WTC11 (cell line): Measurements from ENCODE around the gene CLEC2D.

Experiments used
- HMGA2 ChIP-seq: fragments of 250-450 bp; sonication (Bioruptor Pico); IDR thresholded peaks from 2 replicates; pipeline ENCODE4 v1.4.0; 2021; ENCODE audit warnings: mild to moderate bottlenecking, moderate library complexity
- JAZF1 ChIP-seq: fragments of 250-450 bp; sonication (Bioruptor Pico); IDR thresholded peaks from 2 replicates; pipeline ENCODE4 v1.9.0; 2021; ENCODE audit warnings: moderate library complexity, mild to moderate bottlenecking, inconsistent platforms
- NFYB ChIP-seq: sonication (generic); formaldehyde crosslinking; conservative IDR thresholded peaks from 2 replicates; pipeline ENCODE4 v1.8.0; 2022; ENCODE audit warnings: low read depth, missing genetic modification reagents
- SMAD3 ChIP-seq: sonication (generic); formaldehyde crosslinking; IDR thresholded peaks from 2 replicates; pipeline ENCODE4 v1.8.0; 2022; ENCODE audit warnings: missing genetic modification reagents, mild to moderate bottlenecking, borderline replicate concordance
- SMAD4 ChIP-seq: sonication (generic); formaldehyde crosslinking; IDR thresholded peaks from 2 replicates; pipeline ENCODE4 v1.8.0; 2022; ENCODE audit warnings: mild to moderate bottlenecking, missing genetic modification reagents
- TF ChIP-seq, protein P1 (sequence below): fragments of 200-600 bp; IDR thresholded peaks from 2 replicates; pipeline ENCODE4 v1.8.0; 2022; ENCODE audit warnings: antibody characterized with exemption
- TF ChIP-seq, protein P2 (sequence below): sonication (generic); formaldehyde crosslinking; IDR thresholded peaks from 2 replicates; pipeline ENCODE4 v1.8.1; 2023; ENCODE audit warnings: mild to moderate bottlenecking, missing genetic modification reagents, borderline replicate concordance
- TF ChIP-seq, protein P3 (sequence below): sonication (generic); formaldehyde crosslinking; conservative IDR thresholded peaks from 2 replicates; pipeline ENCODE4 v1.8.1; 2022; ENCODE audit warnings: mild to moderate bottlenecking, missing genetic modification reagents

DNA sequence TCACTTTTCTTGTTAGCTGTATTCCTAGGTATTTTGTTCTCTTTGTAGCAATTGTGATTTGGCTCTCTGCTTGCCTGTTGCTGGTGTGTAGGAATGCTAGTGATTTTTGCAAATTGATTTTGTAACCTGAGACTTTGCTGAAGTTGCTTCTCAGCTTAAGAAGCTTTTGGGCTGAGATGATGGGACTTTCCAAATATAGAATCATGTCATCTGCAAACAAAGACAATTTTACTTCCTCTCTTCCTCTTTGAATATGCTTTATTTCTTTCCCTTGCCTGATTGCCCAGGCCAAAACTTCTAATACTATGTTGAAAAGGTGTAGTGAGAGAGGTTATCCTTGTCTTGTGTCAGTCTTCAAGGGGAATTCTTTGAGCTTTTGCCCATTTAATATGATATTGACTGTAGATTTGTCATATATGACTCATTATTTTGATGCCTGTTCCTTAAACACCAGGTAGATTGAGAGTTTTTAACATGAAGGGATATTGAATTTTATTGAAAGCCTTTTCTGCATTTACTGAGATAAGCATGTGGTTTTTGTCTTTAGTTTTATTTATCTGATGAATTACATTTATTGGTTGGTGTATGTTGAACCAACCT, 36.7 kb downstream of the CLEC2D start:
- TF ChIP-seq, protein P1, sequence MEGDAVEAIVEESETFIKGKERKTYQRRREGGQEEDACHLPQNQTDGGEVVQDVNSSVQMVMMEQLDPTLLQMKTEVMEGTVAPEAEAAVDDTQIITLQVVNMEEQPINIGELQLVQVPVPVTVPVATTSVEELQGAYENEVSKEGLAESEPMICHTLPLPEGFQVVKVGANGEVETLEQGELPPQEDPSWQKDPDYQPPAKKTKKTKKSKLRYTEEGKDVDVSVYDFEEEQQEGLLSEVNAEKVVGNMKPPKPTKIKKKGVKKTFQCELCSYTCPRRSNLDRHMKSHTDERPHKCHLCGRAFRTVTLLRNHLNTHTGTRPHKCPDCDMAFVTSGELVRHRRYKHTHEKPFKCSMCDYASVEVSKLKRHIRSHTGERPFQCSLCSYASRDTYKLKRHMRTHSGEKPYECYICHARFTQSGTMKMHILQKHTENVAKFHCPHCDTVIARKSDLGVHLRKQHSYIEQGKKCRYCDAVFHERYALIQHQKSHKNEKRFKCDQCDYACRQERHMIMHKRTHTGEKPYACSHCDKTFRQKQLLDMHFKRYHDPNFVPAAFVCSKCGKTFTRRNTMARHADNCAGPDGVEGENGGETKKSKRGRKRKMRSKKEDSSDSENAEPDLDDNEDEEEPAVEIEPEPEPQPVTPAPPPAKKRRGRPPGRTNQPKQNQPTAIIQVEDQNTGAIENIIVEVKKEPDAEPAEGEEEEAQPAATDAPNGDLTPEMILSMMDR = no peak
- TF ChIP-seq NFYB (CRISPR knock-in tag) (no peak), JAZF1 (CRISPR knock-in tag) (no peak), HMGA2 (CRISPR knock-in tag) (no peak), SMAD4 (CRISPR knock-in tag) (no peak), SMAD3 (CRISPR knock-in tag) (no peak)
- TF ChIP-seq, protein P2, sequence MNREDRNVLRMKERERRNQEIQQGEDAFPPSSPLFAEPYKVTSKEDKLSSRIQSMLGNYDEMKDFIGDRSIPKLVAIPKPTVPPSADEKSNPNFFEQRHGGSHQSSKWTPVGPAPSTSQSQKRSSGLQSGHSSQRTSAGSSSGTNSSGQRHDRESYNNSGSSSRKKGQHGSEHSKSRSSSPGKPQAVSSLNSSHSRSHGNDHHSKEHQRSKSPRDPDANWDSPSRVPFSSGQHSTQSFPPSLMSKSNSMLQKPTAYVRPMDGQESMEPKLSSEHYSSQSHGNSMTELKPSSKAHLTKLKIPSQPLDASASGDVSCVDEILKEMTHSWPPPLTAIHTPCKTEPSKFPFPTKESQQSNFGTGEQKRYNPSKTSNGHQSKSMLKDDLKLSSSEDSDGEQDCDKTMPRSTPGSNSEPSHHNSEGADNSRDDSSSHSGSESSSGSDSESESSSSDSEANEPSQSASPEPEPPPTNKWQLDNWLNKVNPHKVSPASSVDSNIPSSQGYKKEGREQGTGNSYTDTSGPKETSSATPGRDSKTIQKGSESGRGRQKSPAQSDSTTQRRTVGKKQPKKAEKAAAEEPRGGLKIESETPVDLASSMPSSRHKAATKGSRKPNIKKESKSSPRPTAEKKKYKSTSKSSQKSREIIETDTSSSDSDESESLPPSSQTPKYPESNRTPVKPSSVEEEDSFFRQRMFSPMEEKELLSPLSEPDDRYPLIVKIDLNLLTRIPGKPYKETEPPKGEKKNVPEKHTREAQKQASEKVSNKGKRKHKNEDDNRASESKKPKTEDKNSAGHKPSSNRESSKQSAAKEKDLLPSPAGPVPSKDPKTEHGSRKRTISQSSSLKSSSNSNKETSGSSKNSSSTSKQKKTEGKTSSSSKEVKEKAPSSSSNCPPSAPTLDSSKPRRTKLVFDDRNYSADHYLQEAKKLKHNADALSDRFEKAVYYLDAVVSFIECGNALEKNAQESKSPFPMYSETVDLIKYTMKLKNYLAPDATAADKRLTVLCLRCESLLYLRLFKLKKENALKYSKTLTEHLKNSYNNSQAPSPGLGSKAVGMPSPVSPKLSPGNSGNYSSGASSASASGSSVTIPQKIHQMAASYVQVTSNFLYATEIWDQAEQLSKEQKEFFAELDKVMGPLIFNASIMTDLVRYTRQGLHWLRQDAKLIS (CRISPR knock-in tag) = no peak
- TF ChIP-seq, protein P3, sequence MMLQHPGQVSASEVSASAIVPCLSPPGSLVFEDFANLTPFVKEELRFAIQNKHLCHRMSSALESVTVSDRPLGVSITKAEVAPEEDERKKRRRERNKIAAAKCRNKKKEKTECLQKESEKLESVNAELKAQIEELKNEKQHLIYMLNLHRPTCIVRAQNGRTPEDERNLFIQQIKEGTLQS (CRISPR knock-in tag) = no peak
